GM12878 (cell line): ENCODE measurements around the gene OSCP1. TPM values are rescaled to one million over a fixed set of nuclear protein-coding genes. Genes with fewer than 3 reads are reported as not detected.
"Not testable (repeated sequence)": the region's sequence is repeated elsewhere in the genome, so short reads cannot be mapped to it uniquely, and the experiment has no call there.

Experiments used
- ATAC-seq: fragments of 200-7000 bp; cut with Tn5 transposase; 3 replicates; pipeline ENCODE4 v1.9.1; 2020; ENCODE audit warnings: mild to moderate bottlenecking, moderate library complexity
- BruUV-seq: library from RNA; stranded (reverse); fragments of 400-500 nt; replicated peaks from 2 replicates; lab custom pipeline; 2021; lab: Mats Ljungman, UMichigan
- CTCF ChIA-PET: fragments of 300-600 bp; sonication (Branson Sonifier 250); formaldehyde crosslinking; extraction: SDS; loops from one replicate; lab custom pipeline; 2021; ENCODE audit warnings: inconsistent platforms; lab: Yijun Ruan, JAX
- POLR2A ChIA-PET: fragments of 350-600 bp; formaldehyde crosslinking; extraction: SDS; loops from one replicate; lab custom pipeline; 2021; ENCODE audit warnings: inconsistent platforms; lab: Charles Lee
- RAD21 ChIA-PET: fragments of 300-600 bp; sonication (Branson Sonifier 250); formaldehyde crosslinking; loops from one replicate; lab custom pipeline; 2023; ENCODE audit warnings: antibody characterized with exemption; ENCODE audit not compliant: unreplicated experiment; lab: Charles Lee
- SMC1A ChIA-PET: fragments of 300-600 bp; sonication (Branson Sonifier 250); formaldehyde crosslinking; loops from one replicate; lab custom pipeline; 2023; ENCODE audit not compliant: unreplicated experiment, uncharacterized antibody; lab: Charles Lee
- DNase-seq: peaks from one replicate; pipeline ENCODE4 v3.0.0-alpha.2; 2011; ENCODE audit warnings: low read depth, low spot score
- FAIRE-seq: peaks from 3 replicates; lab custom pipeline; 2011; peaks lifted over from hg19 to GRCh38; lab: Jason Lieb, UNC
- H2AFZ ChIP-seq: 2 replicates; pipeline ENCODE4 v1.6.0; 2011; ENCODE audit warnings: low read depth, low read length, control low read depth; ENCODE audit not compliant: control insufficient read depth
- H3K27ac ChIP-seq: 2 replicates; pipeline ENCODE4 v1.5.1; 2011; ENCODE audit warnings: control low read depth; ENCODE audit not compliant: control insufficient read depth, insufficient read depth
- H3K27me3 ChIP-seq, 2 experiments: replicated peaks in 1 of 2; 2 replicates each; pipeline versions ENCODE4 v1.6.0 to v1.6.1; 2011; ENCODE audit warnings: low read length in 1 of 2; ENCODE audit not compliant: control insufficient read depth in 2 of 2, insufficient read depth in 2 of 2
- H3K36me3 ChIP-seq, 2 experiments: 2 replicates each; pipeline ENCODE4 v1.5.1; 2011; ENCODE audit warnings: low read length in 1 of 2; ENCODE audit not compliant: control insufficient read depth in 2 of 2, insufficient read depth in 2 of 2
- H3K4me1 ChIP-seq: 2 replicates; pipeline ENCODE4 v1.6.1; 2011; ENCODE audit warnings: mild to moderate bottlenecking, low read length, moderate library complexity, mixed read lengths; ENCODE audit not compliant: control insufficient read depth, insufficient read depth
- H3K4me2 ChIP-seq: 2 replicates; pipeline ENCODE4 v1.6.0; 2011; ENCODE audit warnings: control low read depth; ENCODE audit not compliant: control insufficient read depth, insufficient read depth
- H3K4me3 ChIP-seq: fragments of 200-600 bp; sonication (generic); 2 replicates; pipeline ENCODE4 v1.5.1; 2016
- H3K79me2 ChIP-seq: 2 replicates; pipeline ENCODE4 v1.6.0; 2011; ENCODE audit warnings: low read length; ENCODE audit not compliant: control insufficient read depth, insufficient read depth
- H3K9ac ChIP-seq: 2 replicates; pipeline ENCODE4 v1.8.0; 2011; ENCODE audit warnings: low read length, control low read depth, mixed read lengths; ENCODE audit not compliant: control insufficient read depth, insufficient read depth
- H3K9me3 ChIP-seq: replicated peaks from 3 replicates; pipeline ENCODE4 v1.5.1; 2011; ENCODE audit warnings: mild to moderate bottlenecking, low read length; ENCODE audit not compliant: control insufficient read depth, insufficient read depth
- H4K20me1 ChIP-seq: 2 replicates; pipeline ENCODE4 v1.6.0; 2011; ENCODE audit not compliant: control insufficient read depth, insufficient read depth
- KDM1A ChIP-seq: fragments of 200-600 bp; sonication (generic); IDR thresholded peaks from 2 replicates; pipeline ENCODE4 v1.6.1; 2016; ENCODE audit warnings: borderline replicate concordance
- WGBS: methylation state at CpG from one replicate; pipeline ENCODE4 v1.1.6; 2016; ENCODE audit warnings: low lambda C conversion rate; ENCODE audit not compliant: insufficient replicate concordance, insufficient coverage; ENCODE audit errors: missing lambda C conversion rate; 5-methylcytosine and 5-hydroxymethylcytosine counted together
- in situ Hi-C: fragments of 300-500 bp; cut with MboI; formaldehyde crosslinking; loops from 9 replicates; pipeline ENCODE4 v1.14.3; 2018; ENCODE audit warnings: mixed read lengths
- intact Hi-C: fragments of 100-400 bp; cut with micrococcal nuclease; formaldehyde crosslinking; loops from one replicate; pipeline ENCODE4 v1.14.2; 2022; ENCODE audit not compliant: unreplicated experiment
- polyA plus RNA-seq, 11 experiments: library from polyadenylated mRNA; depleted of rRNA in 4 of 11; unstranded in 6 of 11; stranded (reverse) in 5 of 11; fragments of >200 nt; fragmentation: Nextera tagmentation in 4 of 11; fragmentation: Illumina TruSeq in 1 of 11; extraction: Ambion mirVana in 4 of 11; extraction: Trizol in 1 of 11; gene quantifications; 1 replicate in 1 of 11; 2 replicates in 10 of 11; pipeline versions ENCODE4 v1.2.1 to v1.2.3, GENCODE V29; 2011 to 2016; ENCODE audit warnings: inconsistent platforms in 2 of 11, missing spikeins in 2 of 11, low read depth in 1 of 11
- total RNA-seq, 4 experiments: library from RNA; depleted of rRNA in 3 of 4; stranded (reverse); fragments of >200 nt in 3 of 4; fragmentation: Illumina TruSeq in 1 of 4; extraction: Trizol in 1 of 4; gene quantifications; 2 replicates each; pipeline versions ENCODE4 v1.2.1 to v1.2.3, GENCODE V29; 2013 to 2021
- TF ChIP-seq, protein P1 (sequence below): fragments of 450-650 bp; IDR thresholded peaks from 2 replicates; pipeline ENCODE4 v1.6.1; 2017; ENCODE audit warnings: mild to moderate bottlenecking, low read depth, inconsistent platforms; ENCODE audit not compliant: poor library complexity, severe bottlenecking

Gene OSCP1
- total and polyA plus RNA-seq, 10 of the 15 experiments (the other 5 are each of a cell fraction or from before 2014, with no cell fraction given): 1.8 to 5.9 (median 3.0) TPM

DNA sequence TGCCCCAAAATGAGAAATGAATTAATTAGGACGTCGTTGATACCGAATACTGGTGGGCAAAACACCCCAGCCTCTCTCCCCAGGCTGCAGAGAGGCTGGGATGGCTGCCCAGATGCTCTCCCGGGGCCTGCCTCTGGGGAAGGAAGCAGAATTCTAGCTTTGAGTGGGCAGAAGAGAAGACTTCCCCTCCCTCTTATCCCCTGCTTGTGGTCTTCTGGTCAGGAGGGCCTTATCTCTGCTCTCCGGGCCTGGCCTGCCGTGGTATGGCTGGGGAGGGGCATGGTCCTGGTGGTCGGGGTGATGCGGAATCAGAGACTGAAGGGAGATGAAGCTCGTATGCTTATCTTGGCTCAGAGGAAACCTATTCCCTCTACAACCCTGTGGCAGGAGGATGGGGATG, 42.2 kb upstream of the OSCP1 start (continued):
- TF ChIP-seq KDM1A: no peak
- TF ChIP-seq, protein P1, sequence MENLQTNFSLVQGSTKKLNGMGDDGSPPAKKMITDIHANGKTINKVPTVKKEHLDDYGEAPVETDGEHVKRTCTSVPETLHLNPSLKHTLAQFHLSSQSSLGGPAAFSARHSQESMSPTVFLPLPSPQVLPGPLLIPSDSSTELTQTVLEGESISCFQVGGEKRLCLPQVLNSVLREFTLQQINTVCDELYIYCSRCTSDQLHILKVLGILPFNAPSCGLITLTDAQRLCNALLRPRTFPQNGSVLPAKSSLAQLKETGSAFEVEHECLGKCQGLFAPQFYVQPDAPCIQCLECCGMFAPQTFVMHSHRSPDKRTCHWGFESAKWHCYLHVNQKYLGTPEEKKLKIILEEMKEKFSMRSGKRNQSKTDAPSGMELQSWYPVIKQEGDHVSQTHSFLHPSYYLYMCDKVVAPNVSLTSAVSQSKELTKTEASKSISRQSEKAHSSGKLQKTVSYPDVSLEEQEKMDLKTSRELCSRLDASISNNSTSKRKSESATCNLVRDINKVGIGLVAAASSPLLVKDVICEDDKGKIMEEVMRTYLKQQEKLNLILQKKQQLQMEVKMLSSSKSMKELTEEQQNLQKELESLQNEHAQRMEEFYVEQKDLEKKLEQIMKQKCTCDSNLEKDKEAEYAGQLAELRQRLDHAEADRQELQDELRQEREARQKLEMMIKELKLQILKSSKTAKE: no peak

DNA sequence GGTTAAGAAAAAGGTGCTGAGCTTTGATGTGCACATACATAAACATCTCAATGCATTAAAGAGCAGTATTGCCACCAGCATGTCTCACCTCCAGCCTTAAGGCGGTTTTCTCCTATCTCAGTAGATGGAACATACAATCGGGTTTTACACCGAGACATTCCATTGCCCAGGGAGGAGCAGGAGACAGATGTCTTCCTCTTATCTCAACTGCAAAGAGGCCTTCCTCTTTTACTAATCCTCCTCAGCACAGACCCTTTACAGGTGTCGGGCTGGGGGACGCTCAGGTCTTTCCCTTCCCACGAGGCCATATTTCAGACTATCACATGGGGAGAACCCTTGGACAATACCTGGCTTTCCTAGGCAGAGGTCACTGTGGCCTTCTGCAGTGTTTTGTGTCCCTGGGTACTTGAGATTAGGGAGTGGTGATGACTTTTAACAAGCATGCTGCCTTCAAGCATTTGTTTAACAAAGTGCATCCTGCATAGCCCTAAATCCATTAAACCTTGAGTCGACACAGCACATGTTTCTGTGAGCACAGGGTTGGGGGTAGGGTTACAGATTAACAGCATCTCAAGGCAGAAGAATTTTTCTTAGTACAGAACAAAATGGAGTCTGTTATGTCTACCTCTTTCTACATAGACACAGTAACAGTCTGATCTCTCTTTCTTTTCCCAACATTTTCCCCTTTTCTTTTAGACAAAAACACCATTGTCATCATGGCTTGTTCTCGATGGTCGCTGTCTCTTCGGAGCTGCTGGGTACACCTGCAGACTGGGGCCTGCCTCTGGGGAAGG, 39.2 kb upstream of the OSCP1 start:
- FAIRE-seq, BruUV-seq, H3K9me3 ChIP-seq, RAD21 ChIA-PET, SMC1A ChIA-PET, CTCF ChIA-PET, H3K9ac ChIP-seq, H3K4me2 ChIP-seq, H4K20me1 ChIP-seq, H3K79me2 ChIP-seq, H3K27me3 ChIP-seq, POLR2A ChIA-PET, DNase-seq, H3K36me3 ChIP-seq, ATAC-seq, in situ Hi-C loops, H2AFZ ChIP-seq, H3K4me3 ChIP-seq, H3K27ac ChIP-seq, intact Hi-C loops, H3K4me1 ChIP-seq: not testable (repeated sequence)
- 16% methylated on average over 10 of the region's 10 CpGs for WGBS
